ENCODE results near the gene MZT2A. TPM values are rescaled to one million over a fixed set of nuclear protein-coding genes. Genes with fewer than 3 reads are reported as not detected.
"Not testable (repeated sequence)": the region's sequence is repeated elsewhere in the genome, so short reads cannot be mapped to it uniquely, and the experiment has no call there.

MZT2A gene
- polyA plus RNA-seq, 3 donors from 2014 or later: 57.2 to 129 (median 112) TPM

GRCh38 chr2:131516011-131516410 is 23.8 kb upstream of the MZT2A start:
- Mint-ChIP-seq H3K9me3 (no peaks in the 10 kb centered on the region), H3K27ac (peak overlapping the region in 2 of 6 donors; percentile 34 to 58), H3K36me3 (peaks cover 0 to 8% (median 0%) of the 10 kb centered on the region in 3 donors), H3K4me1 (peaks cover 24 to 30% of the 10 kb centered on the region in 2 donors), H3K4me3 (peak overlapping the region in 1 of 5 donors; percentile 44), H3K27me3 (ENCODE audit: low read depth in 3 of 3) (peaks cover 0 to 8% (median 0%) of the 10 kb centered on the region in 3 donors)
- DNase-seq: no peak

GRCh38 chr2:131515235-131515634 is 23.0 kb upstream of the MZT2A start:
- Mint-ChIP-seq H3K27ac (peak overlapping the region in 5 of 6 donors; percentile 11 to 82 (median 73)), H3K4me3 (peak overlapping the region in 3 of 5 donors; percentile 45 to 65 (median 51)), H3K4me1 (peaks cover 24 to 30% of the 10 kb centered on the region in 2 donors)
- not testable (repeated sequence) for H3K36me3 Mint-ChIP-seq; H3K27me3 Mint-ChIP-seq (ENCODE audit: low read depth in 3 of 3); H3K9me3 Mint-ChIP-seq
- peak in 2 of 3 donors; percentile 11 to 28 for DNase-seq

- Mint-ChIP-seq H3K4me3 (peak overlapping the region in 4 of 5 donors; percentile 24 to 65 (median 48)), H3K36me3 (peaks cover 0 to 13% (median 0%) of the 10 kb centered on the region in 3 donors), H3K27ac (peak overlapping the region; percentile 59 to 83 (median 79)), H3K4me1 (peaks cover 24 to 30% of the 10 kb centered on the region in 2 donors)
- DNase-seq: peak in 2 of 3 donors; percentile 47 to 53
- H3K27me3 Mint-ChIP-seq (ENCODE audit: low read depth in 3 of 3); H3K9me3 Mint-ChIP-seq: not testable (repeated sequence)
Observed at GRCh38 chr2:131514408-131515166, 22.4 kb upstream of the MZT2A start.

GRCh38 chr2:131511969-131512870 is 20.0 kb upstream of the MZT2A start:
- DNase-seq; H3K27me3 Mint-ChIP-seq (ENCODE audit: low read depth in 3 of 3); H3K9me3 Mint-ChIP-seq: not testable (repeated sequence)
- Mint-ChIP-seq H3K27ac (peak overlapping the region in 2 of 6 donors; percentile 22 to 69), H3K4me1 (peaks cover 24 to 30% of the 10 kb centered on the region in 2 donors), H3K36me3 (peaks cover 2 to 19% (median 8%) of the 10 kb centered on the region in 3 donors), H3K4me3 (peak overlapping the region in 1 of 5 donors; percentile 57)

GRCh38 chr2:131511291-131511968 is 19.2 kb upstream of the MZT2A start:
- not testable (repeated sequence) for H3K9me3 Mint-ChIP-seq; DNase-seq; H3K27ac Mint-ChIP-seq; H3K27me3 Mint-ChIP-seq (ENCODE audit: low read depth in 3 of 3); H3K4me3 Mint-ChIP-seq
- H3K36me3 Mint-ChIP-seq: peaks cover 5 to 26% (median 10%) of the 10 kb centered on the region in 3 donors
- H3K4me1 Mint-ChIP-seq: peaks cover 24 to 30% of the 10 kb centered on the region in 2 donors

- peaks cover 21 to 25% of the 10 kb centered on the region in 2 donors for H3K4me1 Mint-ChIP-seq
Observed at GRCh38 chr2:131509615-131510014, 17.4 kb upstream of the MZT2A start.

GRCh38 chr2:131504082-131504750 is 12.0 kb upstream of the MZT2A start:
- peak overlapping the region; percentile 48 to 70 (median 67) for H3K4me3 Mint-ChIP-seq
- H3K27me3 Mint-ChIP-seq (ENCODE audit: low read depth in 3 of 3): not testable (repeated sequence)

More at GRCh38 chr2:131509615-131510014, 17.4 kb upstream of the MZT2A start:
- no peak for DNase-seq
- Mint-ChIP-seq H3K27me3 (ENCODE audit: low read depth in 3 of 3) (peaks cover 0 to 4% (median 2%) of the 10 kb centered on the region in 3 donors), H3K4me3 (no peak overlapping the region), H3K9me3 (no peaks in the 10 kb centered on the region), H3K36me3 (peaks cover 6 to 36% (median 17%) of the 10 kb centered on the region in 3 donors), H3K27ac (no peak overlapping the region)

GRCh38 chr2:131503587-131503986 is 11.4 kb upstream of the MZT2A start:
- peaks cover 20% of the 10 kb centered on the region in 2 donors for H3K4me1 Mint-ChIP-seq
- not testable (repeated sequence) for H3K27me3 Mint-ChIP-seq (ENCODE audit: low read depth in 3 of 3); DNase-seq; H3K9me3 Mint-ChIP-seq
- H3K27ac Mint-ChIP-seq: peak overlapping the region in 3 of 6 donors; percentile 56 to 86 (median 84)
- H3K4me3 Mint-ChIP-seq: peak overlapping the region in 2 of 5 donors; percentile 21 to 46
- H3K36me3 Mint-ChIP-seq: peaks cover 11 to 33% (median 22%) of the 10 kb centered on the region in 3 donors

More at GRCh38 chr2:131504082-131504750, 12.0 kb upstream of the MZT2A start:
- Mint-ChIP-seq H3K36me3 (peaks cover 11 to 33% (median 22%) of the 10 kb centered on the region in 3 donors), H3K27ac (peak overlapping the region; percentile 84 to 89 (median 86)), H3K4me1 (peaks cover 20% of the 10 kb centered on the region in 2 donors)
- DNase-seq: peak in 1 of 3 donors; percentile 35
- H3K9me3 Mint-ChIP-seq: not testable (repeated sequence)

GRCh38 chr2:131498321-131498973 is 6.2 kb upstream of the MZT2A start:
- Mint-ChIP-seq H3K27ac (peak overlapping the region in 4 of 6 donors; percentile 7 to 79 (median 16)), H3K4me1 (peaks cover 19 to 21% of the 10 kb centered on the region in 2 donors)
- H3K36me3 Mint-ChIP-seq; H3K9me3 Mint-ChIP-seq; H3K27me3 Mint-ChIP-seq (ENCODE audit: low read depth in 3 of 3); H3K4me3 Mint-ChIP-seq; DNase-seq: not testable (repeated sequence)

GRCh38 chr2:131495506-131495905 is 3.3 kb upstream of the MZT2A start:
- peaks cover 34 to 35% of the 10 kb centered on the region in 2 donors for H3K4me1 Mint-ChIP-seq
- peaks cover 6 to 13% (median 6%) of the 10 kb centered on the region in 3 donors for H3K27me3 Mint-ChIP-seq (ENCODE audit: low read depth in 3 of 3)
- peak overlapping the region in 2 of 6 donors; percentile 9 to 28 for H3K27ac Mint-ChIP-seq
- not testable (repeated sequence) for DNase-seq, H3K9me3 Mint-ChIP-seq, H3K36me3 Mint-ChIP-seq
- peak overlapping the region; percentile 23 to 53 (median 44) for H3K4me3 Mint-ChIP-seq

GRCh38 chr2:131493199-131493968 is 1.2 kb upstream of the MZT2A start:
- Mint-ChIP-seq H3K4me3 (peak overlapping the region; percentile 93 to 97 (median 95)), H3K9me3 (no peaks in the 10 kb centered on the region), H3K27me3 (ENCODE audit: low read depth in 3 of 3) (peaks cover 6 to 13% (median 6%) of the 10 kb centered on the region in 3 donors), H3K4me1 (peaks cover 37 to 40% of the 10 kb centered on the region in 2 donors), H3K27ac (peak overlapping the region; percentile 92 to 98 (median 95)), H3K36me3 (no peaks in the 10 kb centered on the region)
- no peak for DNase-seq

All from immature natural killer cell (primary cell).